RKO (cell line): ENCODE measurements around the gene NCOA1.
"Not testable (repeated sequence)": the region's sequence is repeated elsewhere in the genome, so short reads cannot be mapped to it uniquely, and the experiment has no call there.

ENCODE experiments used
- DNase-seq: peaks from one replicate; pipeline ENCODE4 v3.0.0-alpha.2; 2016; ENCODE audit warnings: low spot score

Gene NCOA1

DNA sequence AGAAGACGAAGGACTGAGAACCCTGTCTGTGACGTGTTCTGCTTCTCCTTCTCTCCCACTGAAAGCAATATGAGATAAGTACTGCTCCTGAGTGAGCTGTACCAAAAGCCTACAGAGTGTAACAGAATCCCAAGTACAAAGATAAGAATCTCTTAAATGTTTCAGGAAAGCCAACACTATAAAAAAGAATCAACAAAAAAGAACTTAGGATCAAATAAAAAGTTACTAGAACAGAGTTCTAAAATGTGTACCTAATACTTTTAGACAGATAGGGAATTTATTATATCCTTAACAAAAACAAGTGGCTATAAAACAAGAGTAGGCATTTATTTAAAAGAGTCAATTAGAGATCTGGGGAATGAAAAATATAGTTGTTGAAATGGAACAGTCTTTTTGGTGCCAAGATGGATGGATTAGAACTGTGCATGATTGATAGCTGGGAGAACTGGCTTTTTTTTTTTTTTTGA, 49.0 kb downstream of the NCOA1 start:
- no peak for DNase-seq

GRCh38 chr2:24541621-24542020, 50.6 kb downstream of the NCOA1 start:
- DNase-seq = no peak

- DNase-seq = no peak
These were observed 51.3 kb downstream of the NCOA1 start for GRCh38 chr2:24542269-24542872.

GRCh38 chr2:24543252-24543651, 52.2 kb downstream of the NCOA1 start:
- no peak for DNase-seq

DNA sequence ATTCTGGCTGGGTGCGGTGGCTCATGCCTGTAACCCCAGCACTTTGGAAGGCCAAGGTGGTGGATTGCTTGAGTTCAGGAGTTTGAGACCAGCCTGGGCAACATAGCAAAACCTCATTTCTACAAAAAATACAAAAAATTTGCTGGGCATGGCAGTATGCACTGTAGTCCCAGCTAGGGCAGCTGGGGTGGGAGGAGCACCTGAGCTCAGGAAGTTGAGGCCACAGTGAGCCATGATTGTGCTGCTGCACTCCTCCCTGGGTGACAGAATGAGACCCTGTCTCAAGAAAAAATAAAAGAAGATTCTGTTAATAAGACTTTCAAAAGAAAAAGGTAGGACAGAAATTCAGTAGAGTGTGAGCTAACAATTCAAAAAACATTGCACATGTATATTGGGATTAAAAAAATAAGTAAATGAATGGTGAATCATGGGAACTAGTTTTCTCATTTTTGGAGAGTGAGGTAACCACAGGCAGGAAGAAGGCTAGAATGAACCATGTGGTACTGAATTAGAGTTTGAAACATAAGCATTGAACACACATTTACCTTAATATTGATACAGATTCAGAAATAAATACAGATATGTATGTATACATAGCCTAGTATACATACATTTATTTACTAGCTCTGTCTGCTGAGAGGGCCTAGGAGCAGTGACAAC, 53.5 kb downstream of the NCOA1 start:
- DNase-seq = no peak

DNA sequence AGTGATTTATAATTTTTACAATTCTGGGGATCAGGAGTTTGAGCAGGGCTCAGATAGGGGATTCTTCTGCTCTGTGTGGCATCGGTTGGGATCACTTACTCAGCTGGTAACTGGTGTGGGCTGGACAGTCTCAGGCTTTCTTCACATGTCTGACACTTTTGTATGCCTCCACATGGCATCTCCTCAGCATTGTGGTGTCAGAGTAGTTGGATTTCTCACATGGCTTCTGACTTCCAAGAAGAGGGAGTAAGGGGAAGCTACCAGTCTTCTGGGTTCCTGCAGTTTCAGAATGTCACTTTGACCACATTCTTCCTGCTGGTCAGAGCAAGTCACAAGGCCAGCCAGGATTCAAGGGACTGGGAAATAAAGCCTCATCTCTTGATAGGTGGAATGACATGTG, 55.6 kb downstream of the NCOA1 start:
- DNase-seq = no peak

DNA sequence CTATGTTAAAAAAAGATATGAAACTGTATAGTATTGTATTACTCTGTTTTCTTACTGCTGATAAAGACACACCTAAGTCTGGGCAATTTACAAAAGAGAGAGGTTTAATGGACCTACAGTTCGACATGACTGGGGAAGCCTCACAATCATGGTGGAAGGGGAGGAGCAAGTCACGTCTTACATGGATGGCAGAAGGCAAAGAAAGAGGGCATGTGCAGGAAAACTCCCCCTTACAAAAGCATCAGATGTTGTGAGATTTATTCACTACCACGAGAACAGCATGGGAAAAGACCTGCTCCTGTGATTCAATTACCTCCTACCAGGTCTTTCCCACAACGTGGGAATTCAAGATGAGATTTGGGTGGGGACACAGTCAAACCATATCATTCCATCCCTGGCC, 57.0 kb downstream of the NCOA1 start:
- DNase-seq = no peak

DNA sequence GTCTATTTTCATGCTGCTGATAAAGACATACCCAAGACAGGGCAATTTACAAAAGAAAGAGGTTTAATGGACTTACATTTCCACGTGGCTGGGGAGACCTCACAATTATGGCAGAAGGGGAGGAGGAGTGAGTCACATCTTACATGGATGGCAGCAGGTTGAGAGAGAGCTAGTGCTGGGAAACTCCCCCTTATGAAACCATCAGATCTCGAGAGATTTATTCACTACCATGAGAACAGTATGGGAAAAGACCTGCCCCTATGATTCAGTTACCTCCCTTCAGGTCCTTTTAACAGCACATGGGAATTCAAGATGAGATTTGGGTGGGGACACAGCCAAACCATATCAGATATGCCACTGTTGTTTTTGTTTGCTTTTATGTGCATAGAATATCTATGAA, 59.2 kb downstream of the NCOA1 start:
- not testable (repeated sequence) for DNase-seq

- no peak for DNase-seq
These were observed 60.0 kb downstream of the NCOA1 start for GRCh38 chr2:24551016-24551415.

GRCh38 chr2:24552836-24553235, 61.8 kb downstream of the NCOA1 start:
- DNase-seq = no peak

DNA sequence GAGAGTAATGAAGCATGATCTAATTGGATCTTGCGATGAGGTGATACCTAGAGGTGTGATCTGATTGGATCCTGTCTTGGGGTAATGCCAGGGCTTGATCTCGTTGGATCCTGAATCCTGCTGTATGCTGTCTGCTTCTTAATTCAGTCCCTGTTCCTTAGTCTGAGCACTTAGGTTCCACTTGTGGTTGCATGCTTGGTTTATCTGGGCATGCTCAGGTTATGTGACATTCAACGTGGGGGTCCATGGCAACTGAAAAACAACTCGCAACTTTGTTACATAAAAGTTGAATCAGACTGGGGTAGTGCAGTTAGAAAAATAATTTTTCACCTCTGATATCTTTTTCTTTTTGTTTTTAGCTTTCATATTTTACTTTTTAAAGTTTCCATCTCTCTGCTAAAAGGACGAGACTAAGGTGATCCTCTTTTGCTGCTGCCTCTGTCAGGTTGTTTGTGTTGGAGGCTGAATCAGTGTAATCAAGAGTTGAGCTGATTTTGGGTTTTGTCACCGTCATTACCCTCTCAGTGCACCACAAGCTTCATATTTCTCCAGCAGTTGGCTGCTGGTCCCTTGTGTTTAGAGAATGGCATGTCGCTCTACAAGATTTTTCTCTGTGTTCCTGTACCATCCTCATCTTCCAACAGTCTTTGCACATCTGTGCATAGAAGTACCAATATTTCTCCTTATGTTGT, 67.9 kb downstream of the NCOA1 start:
- no peak for DNase-seq

- DNase-seq = no peak
These were observed 68.5 kb downstream of the NCOA1 start for GRCh38 chr2:24559473-24560113.

GRCh38 chr2:24565537-24565936, 74.5 kb downstream of the NCOA1 start:
- DNase-seq = no peak

GRCh38 chr2:24566209-24566608, 75.2 kb downstream of the NCOA1 start:
- no peak for DNase-seq

DNA sequence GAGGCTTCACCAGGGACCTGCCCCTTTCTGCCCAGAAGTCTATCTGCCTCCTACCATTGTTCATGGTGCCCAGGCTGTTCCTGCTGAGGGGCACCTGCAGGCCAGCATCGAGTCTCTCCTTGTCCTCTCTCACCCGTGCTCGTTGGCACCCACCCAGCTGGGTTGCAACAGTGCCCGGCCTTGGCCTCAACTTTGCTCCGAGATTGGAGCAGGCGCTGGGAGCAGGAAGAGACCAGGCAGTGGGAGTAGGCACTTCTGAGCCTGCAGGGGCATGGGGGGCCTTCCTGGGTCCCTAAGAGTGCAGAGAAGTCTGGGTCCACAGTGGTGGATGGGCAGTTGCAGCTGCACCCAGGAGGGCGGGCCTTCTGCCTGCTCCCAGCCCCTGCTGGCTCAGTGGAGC, 75.6 kb downstream of the NCOA1 start:
- no peak for DNase-seq

DNA sequence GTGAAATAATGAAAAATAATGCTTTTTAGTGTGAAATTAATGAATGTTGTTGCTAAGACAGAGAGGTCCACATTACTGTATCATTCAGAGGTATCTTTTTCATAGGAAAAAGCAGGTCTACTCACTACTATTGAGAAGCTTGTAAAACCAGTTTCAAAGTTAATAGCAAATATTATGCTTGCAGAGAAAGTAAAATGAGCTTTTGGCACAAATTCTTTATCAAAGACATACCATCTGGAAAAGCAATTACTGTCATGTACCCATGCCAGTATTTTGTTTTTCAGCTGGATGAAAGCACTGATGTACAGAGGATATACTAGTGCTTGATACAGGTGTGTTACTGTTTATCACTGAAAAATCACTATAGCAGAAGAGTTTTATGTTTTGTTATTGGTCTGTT, 77.5 kb downstream of the NCOA1 start:
- no peak for DNase-seq

GRCh38 chr2:24569565-24569964, 78.5 kb downstream of the NCOA1 start:
- DNase-seq = not testable (repeated sequence)

GRCh38 chr2:24570225-24570624, 79.2 kb downstream of the NCOA1 start:
- DNase-seq = no peak

- DNase-seq = no peak
These were observed 80.9 kb downstream of the NCOA1 start for GRCh38 chr2:24571828-24572442.

DNA sequence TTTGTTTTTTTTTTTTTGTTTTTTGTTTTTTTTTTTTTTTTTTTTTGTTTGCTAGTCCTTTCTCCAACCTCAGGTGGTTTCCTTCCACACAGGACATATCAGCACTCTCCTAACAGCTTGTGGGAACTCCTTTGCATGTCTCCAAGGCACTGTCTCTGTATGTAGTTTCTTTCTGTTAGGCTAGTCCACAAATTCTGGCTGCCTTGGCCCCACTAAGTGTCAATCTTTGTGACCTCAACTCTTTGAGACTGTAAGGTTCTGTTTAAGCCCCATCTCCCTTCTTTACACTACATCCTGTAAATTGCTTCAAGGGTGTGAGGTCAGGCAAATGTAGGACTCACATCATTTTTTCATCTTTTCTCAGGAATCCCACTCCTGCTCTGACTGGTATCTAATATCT, 85.1 kb downstream of the NCOA1 start:
- no peak for DNase-seq

DNA sequence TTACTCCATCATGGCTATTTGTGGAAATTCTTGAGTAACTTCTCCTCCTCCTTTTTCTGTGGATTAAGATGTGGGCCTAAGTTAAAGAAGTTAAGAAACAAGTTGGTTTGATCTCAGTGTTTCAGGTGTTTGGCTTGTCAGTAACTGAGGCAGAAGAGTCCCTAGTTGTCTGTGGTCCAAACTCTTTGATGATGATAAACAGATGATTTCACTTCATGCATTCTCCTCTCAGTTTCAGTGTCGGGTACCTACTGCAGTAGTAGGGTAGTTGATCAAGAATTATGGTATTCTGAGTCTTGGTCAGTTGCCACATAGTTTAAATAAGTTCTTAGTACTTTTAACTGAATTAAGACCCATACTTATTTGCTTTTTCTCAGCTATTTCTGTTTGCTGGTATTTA, 85.6 kb downstream of the NCOA1 start:
- no peak for DNase-seq

DNA sequence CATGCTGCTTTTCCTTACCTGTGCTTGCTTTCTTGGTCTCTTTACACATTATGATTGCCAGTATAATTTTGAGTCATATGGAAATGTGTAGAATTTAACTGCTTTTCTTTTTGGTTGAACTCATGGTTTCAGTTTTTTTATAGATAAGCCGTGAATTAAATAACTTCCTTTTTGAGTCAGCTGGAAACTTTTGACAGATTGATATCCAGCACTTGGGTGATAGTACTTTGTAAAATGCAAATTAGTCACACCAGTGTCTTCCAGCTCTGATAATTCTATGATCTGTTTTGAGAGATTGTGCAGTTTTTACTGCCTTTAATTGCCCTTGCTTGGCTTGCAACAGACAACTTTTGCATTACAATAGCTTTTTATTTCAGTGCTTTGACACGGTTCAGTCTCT, 86.4 kb downstream of the NCOA1 start:
- no peak for DNase-seq
